GM19099 (cell line): ENCODE data around the gene GART.

Experiments
- POLR2A ChIP-seq: IDR thresholded peaks from 3 replicates; pipeline ENCODE4 v1.6.1; 2011; ENCODE audit warnings: low read depth; ENCODE audit not compliant: insufficient read length; ENCODE audit errors: extremely low read depth

GART gene

GRCh38 chr21:33541756-33542639, at the start of gene GART:
Gene GART (minus strand): TSS chr21:33542117. CDS start chr21:33539315, 2,802 bp downstream.
- peak; percentile 81 for TF ChIP-seq POLR2A

GRCh38 chr21:33588485-33589335, 46.8 kb upstream of the GART start, which contains the start of gene DONSON:
Gene DONSON (minus strand): TSS chr21:33588684. CDS start chr21:33588641, 43 bp downstream.
- peak; percentile 61 for TF ChIP-seq POLR2A

GRCh38 chr21:33587792-33588484, 46.0 kb upstream of the GART start:
- no peak for TF ChIP-seq POLR2A

GRCh38 chr21:33586927-33587326, 45.0 kb upstream of the GART start:
- no peak for TF ChIP-seq POLR2A

GRCh38 chr21:33584455-33584854, 42.5 kb upstream of the GART start:
- no peak for TF ChIP-seq POLR2A

- TF ChIP-seq POLR2A: no peak
These were observed 37.1 kb upstream of the GART start for GRCh38 chr21:33578959-33579542.

GRCh38 chr21:33578214-33578613, 36.3 kb upstream of the GART start:
- TF ChIP-seq POLR2A: no peak

GRCh38 chr21:33572350-33572749, 30.4 kb upstream of the GART start:
- TF ChIP-seq POLR2A: no peak

GRCh38 chr21:33569991-33570390, 28.1 kb upstream of the GART start:
- no peak for TF ChIP-seq POLR2A

- no peak for TF ChIP-seq POLR2A
These were observed 26.5 kb upstream of the GART start for GRCh38 chr21:33568448-33568847.

GRCh38 chr21:33567914-33568313, 26.0 kb upstream of the GART start:
- TF ChIP-seq POLR2A: no peak

GRCh38 chr21:33566514-33566913, 24.6 kb upstream of the GART start:
- TF ChIP-seq POLR2A: no peak

GRCh38 chr21:33562389-33562788, 20.5 kb upstream of the GART start:
- TF ChIP-seq POLR2A: no peak

- TF ChIP-seq POLR2A: no peak
These were observed 19.5 kb upstream of the GART start for GRCh38 chr21:33561373-33561772.

- no peak for TF ChIP-seq POLR2A
These were observed 19.0 kb upstream of the GART start for GRCh38 chr21:33560965-33561364.
